Ovary (tissue), 9 donors: ENCODE measurements around the gene BNIP2. TPM values are rescaled to one million over a fixed set of nuclear protein-coding genes. Genes with fewer than 3 reads are reported as not detected.

Source experiments
- DNase-seq, 5 donors: peaks; one replicate each; pipeline ENCODE4 v3.0.0-alpha.2; 2019 to 2020
- H3K27ac ChIP-seq, 2 donors: fragments of 200-600 bp; one replicate each; pipeline versions ENCODE4 v1.5.1 to v1.8.0; 2019 to 2022
- H3K27me3 ChIP-seq: fragments of 200-600 bp; one replicate; pipeline ENCODE4 v1.8.0; 2022
- H3K36me3 ChIP-seq: fragments of 200-600 bp; sonication (generic); one replicate; pipeline ENCODE4 v1.5.1; 2019
- H3K4me1 ChIP-seq: one replicate; pipeline ENCODE4 v1.8.1; 2013; ENCODE audit warnings: mild to moderate bottlenecking, moderate library complexity; ENCODE audit not compliant: insufficient read depth
- H3K4me3 ChIP-seq: fragments of 200-600 bp; sonication (generic); one replicate; pipeline ENCODE4 v1.5.1; 2017
- H3K9me3 ChIP-seq, 2 donors: fragments of 200-600 bp in 1 of 2; sonication (generic) in 1 of 2; one replicate each; pipeline versions ENCODE4 v1.5.1 to v1.8.1; 2013 to 2019; ENCODE audit warnings: mild to moderate bottlenecking in 1 of 2, moderate library complexity in 1 of 2
- CTCF ChIP-seq, 3 donors: fragments of 450-650 bp in 2 of 3; fragments of 200-600 bp in 1 of 3; IDR thresholded peaks; one replicate each; pipeline versions ENCODE4 v1.5.1 to v1.8.0; 2016 to 2022; ENCODE audit warnings: antibody characterized with exemption in 3 of 3, mild to moderate bottlenecking in 1 of 3
- EP300 ChIP-seq: sonication (generic); formaldehyde crosslinking; IDR thresholded peaks from one replicate; pipeline ENCODE4 v1.6.1; 2017; ENCODE audit warnings: antibody characterized with exemption
- POLR2A ChIP-seq: fragments of 450-650 bp; IDR thresholded peaks from one replicate; pipeline ENCODE4 v1.6.1; 2017; ENCODE audit warnings: antibody characterized with exemption, mild to moderate bottlenecking, moderate library complexity
- WGBS, 3 donors: extraction: QIAGEN DNeasy Blood & Tissue Kit in 1 of 3; methylation state at CpG; one replicate each; pipeline versions ENCODE4 v1.1.5 to v1.1.7; 2013 to 2017; 5-methylcytosine and 5-hydroxymethylcytosine counted together
- intact Hi-C, 4 donors: fragments of 100-400 bp; cut with DNase I; formaldehyde crosslinking; loops; one replicate each; pipeline versions ENCODE4 v1.11.0 to v1.15.1; 2022 to 2023
- polyA plus RNA-seq, 2 donors: library from polyadenylated mRNA; stranded (reverse); fragments of 200-250 nt in 1 of 2; fragments of 350-450 nt in 1 of 2; fragmentation: Illumina TruSeq in 1 of 2; extraction: RNeasy Lipid Tissue Mini Kit (QIAGEN cat#74804) in 1 of 2; gene quantifications; one replicate each; pipeline ENCODE4 v1.2.3, GENCODE V29; 2013 to 2014
- total RNA-seq, 7 donors: library from RNA; depleted of rRNA in 2 of 7; stranded (reverse); fragments of >200 nt in 2 of 7; fragmentation: NEBNext Ultra II Directional in 3 of 7; extraction: Animal tissue kit (Norgen Biotek cat#: 25700) in 3 of 7; gene quantifications; one replicate each; pipeline versions ENCODE4 v1.1.0 to v1.2.4, GENCODE V29; 2016 to 2023
- donor health status: DM: no; HTN: no; CAD: no; lungs with moderate emphysema.
- donor health status: DM: no; HTN: no; CAD: no.
- donor health status: Bipolar disorder and iron deficiency.
- donor health status: DM: yes; HTN: yes; CAD: no.
- donor health status: DM: no; HTN: no; CAD: no.
- donor health status: DM: yes; HTN: yes; CAD: no.

The BNIP2 gene
- total and polyA plus RNA-seq, 9 donors: 31.3 to 71.4 (median 63.8) TPM

DNA sequence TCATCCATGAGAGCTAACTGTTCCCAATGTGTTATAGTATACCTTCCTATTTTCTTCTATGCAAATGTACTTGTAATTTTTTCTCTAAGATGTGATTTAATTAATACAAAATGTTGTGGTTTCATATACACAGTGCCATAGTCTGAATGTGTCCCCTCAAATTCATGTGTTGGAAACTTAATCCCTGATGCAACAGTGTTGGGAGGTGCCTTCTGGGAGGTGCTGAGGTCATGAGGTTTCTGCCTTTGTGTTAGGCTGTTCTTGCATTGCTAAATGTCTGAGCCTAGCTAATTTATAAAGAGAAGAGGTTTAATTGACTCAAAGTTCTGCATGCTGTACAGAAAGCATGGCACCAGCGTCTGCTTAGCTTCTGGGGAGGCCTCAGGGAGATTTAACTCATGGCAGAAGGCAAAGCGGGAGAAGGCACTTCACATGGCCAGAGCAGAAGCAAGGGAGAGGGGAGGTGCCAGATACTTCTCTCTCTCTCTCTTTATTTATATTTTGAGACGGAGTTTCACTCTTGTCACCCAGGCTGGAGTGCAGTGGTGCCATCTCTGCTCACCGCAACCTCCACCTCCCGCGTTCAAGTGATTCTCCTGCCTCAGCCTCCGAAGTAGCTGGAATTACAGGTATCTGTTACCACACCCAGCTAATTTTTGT, 34.7 kb upstream of the BNIP2 start:
- 72 to 84% (median 75%) methylated on average over 7 of the region's 7 CpGs for WGBS, 3 donors
- Histone ChIP-seq H3K27ac (no peak overlapping the region), H3K27me3 (no peaks in the 10 kb centered on the region), H3K36me3 (no peaks in the 10 kb centered on the region), H3K4me1 (no peaks in the 10 kb centered on the region), H3K4me3 (no peak overlapping the region), H3K9me3 (no peaks in the 10 kb centered on the region)
- TF ChIP-seq EP300 (no peak), POLR2A (no peak), CTCF (IDR thresholded peaks at IDR 0.05) (no peak)
- intact Hi-C loops: loop anchor here in 1 of 4 donors (5.0 kb wide), 1 partner anchor 598 kb away; no protein-coding TSS in a partner anchor
- no peak for DNase-seq

DNA sequence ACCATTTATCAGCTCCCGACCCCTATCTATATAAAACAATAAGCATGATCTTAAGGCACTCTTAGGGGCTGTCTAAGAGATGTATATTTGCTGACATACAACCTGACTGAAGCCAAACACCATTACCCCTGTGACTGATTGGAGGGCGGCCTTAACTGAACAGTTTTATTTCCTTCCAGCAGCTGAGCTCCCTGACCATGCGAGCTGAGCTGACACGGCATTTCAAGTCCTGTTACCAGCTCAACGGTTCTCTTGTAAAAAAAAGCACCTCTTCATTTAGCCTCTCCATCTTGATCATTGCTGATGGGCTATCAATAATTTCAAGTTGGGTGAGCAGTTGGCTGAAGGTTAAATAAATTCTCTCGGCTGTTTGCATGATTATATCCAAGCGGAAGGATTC, 33.4 kb upstream of the BNIP2 start:
- no peak for TF ChIP-seq EP300
- no peak for TF ChIP-seq POLR2A
- no peak for TF ChIP-seq CTCF (IDR thresholded peaks at IDR 0.05)
- Histone ChIP-seq H3K27ac (no peak overlapping the region), H3K9me3 (no peaks in the 10 kb centered on the region), H3K4me3 (no peak overlapping the region), H3K36me3 (no peaks in the 10 kb centered on the region), H3K4me1 (no peaks in the 10 kb centered on the region), H3K27me3 (no peaks in the 10 kb centered on the region)
- intact Hi-C loops: loop anchor here in 1 of 4 donors (5.0 kb wide), 1 partner anchor 600 kb away; no protein-coding TSS in a partner anchor
- 59 to 63% (median 62%) methylated on average over 7 of the region's 7 CpGs for WGBS, 3 donors
- no peak for DNase-seq

DNA sequence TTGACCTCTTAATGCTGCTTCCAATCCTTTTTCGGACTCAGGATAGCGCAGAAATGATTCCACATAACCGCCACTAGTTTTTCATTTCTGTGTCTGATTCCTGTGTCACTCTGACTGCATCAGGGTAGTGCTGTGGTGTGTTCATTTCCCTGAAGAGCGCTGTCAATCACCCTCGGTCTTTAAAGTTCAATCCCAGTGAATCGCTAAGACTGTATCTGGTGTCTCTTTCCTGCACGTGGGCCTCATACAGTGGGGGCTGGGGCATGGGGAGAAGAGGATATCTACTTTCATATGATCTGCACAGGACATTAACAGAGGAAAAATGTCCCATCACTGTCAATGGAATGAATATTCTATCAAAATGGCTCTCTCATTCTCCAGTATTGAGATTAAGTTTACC, 32.9 kb upstream of the BNIP2 start:
- no peak overlapping the region for H3K4me3 ChIP-seq
- intact Hi-C loops: loop anchor here in 1 of 4 donors (5.0 kb wide), 1 partner anchor 600 kb away; no protein-coding TSS in a partner anchor
- no peaks in the 10 kb centered on the region for H3K4me1 ChIP-seq
- H3K9me3 ChIP-seq: no peaks in the 10 kb centered on the region
- no peaks in the 10 kb centered on the region for H3K27me3 ChIP-seq
- no peak for DNase-seq
- WGBS, 3 donors: 79 to 90% (median 79%) methylated on average over 7 of the region's 7 CpGs
- no peaks in the 10 kb centered on the region for H3K36me3 ChIP-seq
- no peak overlapping the region for H3K27ac ChIP-seq
- TF ChIP-seq EP300 (no peak), POLR2A (no peak), CTCF (IDR thresholded peaks at IDR 0.05) (no peak)

GRCh38 chr15:59721411-59721810, 32.3 kb upstream of the BNIP2 start:
- no peak for DNase-seq
- no peak overlapping the region for H3K4me3 ChIP-seq
- 78 to 85% (median 85%) methylated on average over 2 of the region's 2 CpGs for WGBS, 3 donors
- H3K9me3 ChIP-seq: no peaks in the 10 kb centered on the region
- intact Hi-C loops: loop anchor here in 1 of 4 donors (5.0 kb wide), 1 partner anchor 601 kb away; no protein-coding TSS in a partner anchor
- H3K27ac ChIP-seq: no peak overlapping the region
- H3K4me1 ChIP-seq: no peaks in the 10 kb centered on the region
- no peaks in the 10 kb centered on the region for H3K36me3 ChIP-seq
- no peaks in the 10 kb centered on the region for H3K27me3 ChIP-seq
- TF ChIP-seq POLR2A: no peak
- no peak for TF ChIP-seq CTCF (IDR thresholded peaks at IDR 0.05)
- no peak for TF ChIP-seq EP300
